Activated T-cell treated with anti-CD3 and anti-CD28 coated beads, Interleukin-2, amount 50 U/mL, for 1 hour (primary cell): ENCODE results near the gene CDKAL1.
"Not testable (repeated sequence)": the region's sequence is repeated elsewhere in the genome, so short reads cannot be mapped to it uniquely, and the experiment has no call there.

Experiments used
- DNase-seq: peaks from one replicate; pipeline ENCODE4 v3.0.0-alpha.2; 2020

The CDKAL1 gene

GRCh38 chr6:21045135-21045700 lies 511.0 kb downstream of the CDKAL1 start:
- DNase-seq, result no peak

- DNase-seq, result no peak
Measured at GRCh38 chr6:21046276-21046675, 512.0 kb downstream of the CDKAL1 start.

GRCh38 chr6:21048047-21048446 lies 513.8 kb downstream of the CDKAL1 start:
- DNase-seq, result no peak

GRCh38 chr6:21049148-21049547 lies 514.9 kb downstream of the CDKAL1 start:
- DNase-seq, result no peak

- no peak for DNase-seq
Measured at GRCh38 chr6:21049572-21049971, 515.3 kb downstream of the CDKAL1 start.

- no peak for DNase-seq
Measured at GRCh38 chr6:21050935-21051334, 516.7 kb downstream of the CDKAL1 start.

GRCh38 chr6:21051777-21052176 lies 517.5 kb downstream of the CDKAL1 start:
- DNase-seq, result no peak

GRCh38 chr6:21053612-21054011 lies 519.4 kb downstream of the CDKAL1 start:
- no peak for DNase-seq

- DNase-seq, result not testable (repeated sequence)
Measured at GRCh38 chr6:21055480-21055879, 521.2 kb downstream of the CDKAL1 start.

- DNase-seq, result no peak
Measured at GRCh38 chr6:21061892-21062291, 527.6 kb downstream of the CDKAL1 start.

- DNase-seq, result no peak
Measured at GRCh38 chr6:21064756-21065340, 530.6 kb downstream of the CDKAL1 start.

- DNase-seq, result no peak
Measured at GRCh38 chr6:21067521-21067920, 533.3 kb downstream of the CDKAL1 start.

- no peak for DNase-seq
Measured at GRCh38 chr6:21070620-21071019, 536.4 kb downstream of the CDKAL1 start.

- DNase-seq, result no peak
Measured at GRCh38 chr6:21071780-21072468, 537.7 kb downstream of the CDKAL1 start.

- no peak for DNase-seq
Measured at GRCh38 chr6:21073318-21073839, 539.1 kb downstream of the CDKAL1 start.

- DNase-seq, result no peak
Measured at GRCh38 chr6:21074484-21074883, 540.2 kb downstream of the CDKAL1 start.

GRCh38 chr6:21075986-21076385 lies 541.7 kb downstream of the CDKAL1 start:
- no peak for DNase-seq

- no peak for DNase-seq
Measured at GRCh38 chr6:21078497-21078896, 544.2 kb downstream of the CDKAL1 start.

- DNase-seq, result no peak
Measured at GRCh38 chr6:21079468-21080048, 545.3 kb downstream of the CDKAL1 start.

GRCh38 chr6:21080221-21080620 lies 546.0 kb downstream of the CDKAL1 start:
- no peak for DNase-seq

- no peak for DNase-seq
Measured at GRCh38 chr6:21082091-21082490, 547.8 kb downstream of the CDKAL1 start.

GRCh38 chr6:21083708-21084107 lies 549.5 kb downstream of the CDKAL1 start:
- no peak for DNase-seq

- no peak for DNase-seq
Measured at GRCh38 chr6:21084656-21085055, 550.4 kb downstream of the CDKAL1 start.

- no peak for DNase-seq
Measured at GRCh38 chr6:21085211-21085610, 551.0 kb downstream of the CDKAL1 start.
